Head of caudate nucleus (tissue), 42 donors: ENCODE results near the gene POLRMT.
"Not testable (repeated sequence)": the region's sequence is repeated elsewhere in the genome, so short reads cannot be mapped to it uniquely, and the experiment has no call there.

Source experiments
- DNase-seq, 42 donors: peaks; one replicate each; pipeline versions ENCODE4 v3.0.0 to v3.0.0-alpha.2; 2020 to 2021; ENCODE audit warnings: mixed read lengths in 7 of 42
- intact Hi-C: fragments of 100-400 bp; cut with DNase I; formaldehyde crosslinking; loops from one replicate; pipeline ENCODE4 v1.15.0; 2022

The POLRMT gene

GRCh38 chr19:638906-639252, 5.5 kb upstream of the POLRMT start:
- intact Hi-C loops: no loop called here

GRCh38 chr19:634975-635652, 1.8 kb upstream of the POLRMT start:
- DNase-seq: no peak
- intact Hi-C loops: no loop called here

More at GRCh38 chr19:638906-639252, 5.5 kb upstream of the POLRMT start:
- no peak for DNase-seq

- intact Hi-C loops: no loop called here
- DNase-seq: no peak
These were observed 676 bp upstream of the POLRMT start for GRCh38 chr19:633786-634639.

- intact Hi-C loops: no loop called here
- DNase-seq: no peak
These were observed 714 bp downstream of the POLRMT start for GRCh38 chr19:632579-633067.

GRCh38 chr19:629961-630714, 3.2 kb downstream of the POLRMT start:
- intact Hi-C loops: no loop called here

GRCh38 chr19:629515-629914, 3.8 kb downstream of the POLRMT start:
- DNase-seq, intact Hi-C loops: not testable (repeated sequence)

More at GRCh38 chr19:629961-630714, 3.2 kb downstream of the POLRMT start:
- no peak for DNase-seq

- intact Hi-C loops: no loop called here
- DNase-seq: peak in 1 of 42 donors; percentile 59
These were observed 5.2 kb downstream of the POLRMT start for GRCh38 chr19:628168-628567.

GRCh38 chr19:626566-626965, 6.8 kb downstream of the POLRMT start:
- intact Hi-C loops, DNase-seq: not testable (repeated sequence)

GRCh38 chr19:625257-625656, 8.1 kb downstream of the POLRMT start:
- peak in 16 of 42 donors; percentile 36 to 73 (median 58) for DNase-seq
- intact Hi-C loops: no loop called here

- intact Hi-C loops: no loop called here
- no peak for DNase-seq
These were observed 8.8 kb downstream of the POLRMT start for GRCh38 chr19:624433-625109.

GRCh38 chr19:623974-624373, 9.4 kb downstream of the POLRMT start:
- no peak for DNase-seq
- intact Hi-C loops: no loop called here

GRCh38 chr19:623175-623916, 10.0 kb downstream of the POLRMT start:
- DNase-seq: no peak
- intact Hi-C loops: no loop called here

GRCh38 chr19:622666-623065, 10.7 kb downstream of the POLRMT start:
- intact Hi-C loops: no loop called here
- DNase-seq: no peak

GRCh38 chr19:621819-622218, 11.5 kb downstream of the POLRMT start:
- intact Hi-C loops: no loop called here

GRCh38 chr19:621191-621590, 12.1 kb downstream of the POLRMT start:
- intact Hi-C loops, DNase-seq: not testable (repeated sequence)

More at GRCh38 chr19:621819-622218, 11.5 kb downstream of the POLRMT start:
- no peak for DNase-seq

- intact Hi-C loops: no loop called here
- no peak for DNase-seq
These were observed 13.0 kb downstream of the POLRMT start for GRCh38 chr19:620166-620862.

- peak in 2 of 42 donors; percentile 44 to 54 for DNase-seq
- intact Hi-C loops: no loop called here
These were observed 13.9 kb downstream of the POLRMT start for GRCh38 chr19:619286-620002.
